WTC11 (cell line): ENCODE results near the gene FBN2.

ENCODE experiments used
- CTCF ChIP-seq: fragments of 200-600 bp; IDR thresholded peaks from 2 replicates; pipeline ENCODE4 v1.8.0; 2022; ENCODE audit warnings: antibody characterized with exemption
- SMAD3 ChIP-seq: sonication (generic); formaldehyde crosslinking; IDR thresholded peaks from 2 replicates; pipeline ENCODE4 v1.8.0; 2022; ENCODE audit warnings: missing genetic modification reagents, mild to moderate bottlenecking, borderline replicate concordance
- USF2 ChIP-seq: sonication (generic); formaldehyde crosslinking; IDR thresholded peaks from 2 replicates; pipeline ENCODE4 v1.8.1; 2023; ENCODE audit warnings: mild to moderate bottlenecking, missing genetic modification reagents, moderate library complexity

- TF ChIP-seq SMAD3 (CRISPR knock-in tag) = no peak
- TF ChIP-seq CTCF = no peak
- TF ChIP-seq USF2 (CRISPR knock-in tag) = no peak
Observed at GRCh38 chr5:128224336-128224735, 313.7 kb downstream of the FBN2 start.
